CD4-positive, alpha-beta T cell (primary cell): ENCODE data around the gene FGFRL1. TPM values are rescaled to one million over a fixed set of nuclear protein-coding genes. Genes with fewer than 3 reads are reported as not detected.

Experiments
- ATAC-seq: fragments of 200-7000 bp; cut with Tn5 transposase; one replicate; pipeline ENCODE4 v1.10.0; 2022; ENCODE audit warnings: mild to moderate bottlenecking; ENCODE audit not compliant: poor library complexity
- CTCF ChIA-PET: fragments of 350-600 bp; sonication (Branson Sonifier 250); formaldehyde crosslinking; loops from one replicate; lab custom pipeline; 2021; ENCODE audit warnings: antibody characterized with exemption, inconsistent platforms; lab: Charles Lee
- POLR2A ChIA-PET: fragments of 350-600 bp; sonication (Branson Sonifier 250); formaldehyde crosslinking; loops from one replicate; lab custom pipeline; 2021; ENCODE audit warnings: antibody characterized with exemption, inconsistent platforms; lab: Charles Lee
- DNase-seq, 14 experiments: peaks; one replicate each; pipeline ENCODE4 v3.0.0-alpha.2; 2013 to 2020; ENCODE audit warnings: mixed read lengths in 2 of 14
- H3K27ac ChIP-seq, 2 donors: one replicate each; pipeline versions ENCODE4 v1.5.1 to v1.7.0; 2013; ENCODE audit warnings: low read length in 2 of 2, low read depth in 1 of 2, mild to moderate bottlenecking in 1 of 2
- H3K27me3 ChIP-seq, 2 experiments: 1 replicate in 1 of 2; 2 replicates in 1 of 2; pipeline versions ENCODE4 v1.6.1 to v1.7.0; 2013; ENCODE audit warnings: low read length in 2 of 2, control low read depth in 1 of 2, mild to moderate bottlenecking in 1 of 2, moderate library complexity in 1 of 2; ENCODE audit not compliant: insufficient read depth in 2 of 2, control insufficient read depth in 1 of 2
- H3K36me3 ChIP-seq: one replicate; pipeline ENCODE4 v1.6.1; 2013; ENCODE audit warnings: low read length, control low read depth; ENCODE audit not compliant: insufficient read depth
- H3K4me1 ChIP-seq: one replicate; pipeline ENCODE4 v1.6.1; 2013; ENCODE audit warnings: low read length, control low read depth; ENCODE audit not compliant: insufficient read depth
- H3K4me3 ChIP-seq: one replicate; pipeline ENCODE4 v1.5.1; 2013; ENCODE audit warnings: mild to moderate bottlenecking, low read length, moderate library complexity
- H3K9me3 ChIP-seq, 2 experiments: 1 replicate in 1 of 2; 2 replicates in 1 of 2; pipeline versions ENCODE4 v1.6.1 to v1.7.0; 2013; ENCODE audit warnings: low read length in 2 of 2, mild to moderate bottlenecking in 2 of 2, control low read depth in 1 of 2, moderate library complexity in 1 of 2; ENCODE audit not compliant: control insufficient read depth in 1 of 2, insufficient read depth in 1 of 2
- H3K27ac Mint-ChIP-seq: one replicate; pipeline ENCODE4 v1.8.0; 2020; ENCODE audit warnings: mixed read lengths
- H3K27me3 Mint-ChIP-seq: one replicate; pipeline ENCODE4 v1.8.0; 2021; ENCODE audit warnings: mixed read lengths
- H3K36me3 Mint-ChIP-seq: one replicate; pipeline ENCODE4 v1.8.0; 2021; ENCODE audit warnings: low read depth, mixed read lengths
- H3K4me1 Mint-ChIP-seq: one replicate; pipeline ENCODE4 v1.8.0; 2021; ENCODE audit warnings: low read depth, mixed read lengths
- H3K4me3 Mint-ChIP-seq: one replicate; pipeline ENCODE4 v1.8.0; 2020; ENCODE audit warnings: mild to moderate bottlenecking, mixed read lengths
- H3K9me3 Mint-ChIP-seq: one replicate; pipeline ENCODE4 v1.8.0; 2020; ENCODE audit warnings: mixed read lengths
- CTCF ChIP-seq: fragments of 200-600 bp; IDR thresholded peaks from one replicate; pipeline ENCODE4 v1.8.0; 2022; ENCODE audit warnings: antibody characterized with exemption, mild to moderate bottlenecking
- intact Hi-C, 2 experiments: fragments of 100-400 bp; cut with DNase I in 1 of 2; cut with micrococcal nuclease in 1 of 2; formaldehyde crosslinking; loops; one replicate each; pipeline versions ENCODE4 v1.15.1 to v1.9.0; 2023 to 2025; cut with DNase I, micrococcal nuclease
- total RNA-seq, 174 experiments: library from RNA in 2 of 174; stranded (reverse) in 2 of 174; gene quantifications; one replicate each; pipeline ENCODE4 v1.2.3 and lab custom pipeline; 2021 to 2026

FGFRL1 gene
- total RNA-seq, 2 experiments from 2014 or later, result 21.8 to 25.0 TPM

GRCh38 chr4:1021386-1022050 lies 10.1 kb downstream of the FGFRL1 start:
- Histone ChIP-seq H3K27ac (no peak overlapping the region), H3K4me1 (peaks cover 21% of the 10 kb centered on the region), H3K27me3 (no peaks in the 10 kb centered on the region), H3K9me3 (peaks cover 0 to 8% of the 10 kb centered on the region in 2 experiments), H3K36me3 (peaks cover 4% of the 10 kb centered on the region), H3K4me3 (no peak overlapping the region)
- no peaks in the 10 kb centered on the region for H3K9me3 Mint-ChIP-seq
- ATAC-seq (no peak), DNase-seq (no peak)
- POLR2A ChIA-PET, result no interaction called here
- H3K4me1 Mint-ChIP-seq, result peaks cover 17% of the 10 kb centered on the region
- no peak for TF ChIP-seq CTCF
- H3K4me3 Mint-ChIP-seq, result no peak overlapping the region
- H3K36me3 Mint-ChIP-seq, result peaks cover 10% of the 10 kb centered on the region
- intact Hi-C loops, result no loop called here
- CTCF ChIA-PET, result no interaction called here
- no peaks in the 10 kb centered on the region for H3K27me3 Mint-ChIP-seq
- H3K27ac Mint-ChIP-seq, result no peak overlapping the region

- no peak overlapping the region for H3K4me3 Mint-ChIP-seq
- POLR2A ChIA-PET, result no interaction called here
- peaks cover 10% of the 10 kb centered on the region for H3K36me3 Mint-ChIP-seq
- H3K4me1 Mint-ChIP-seq, result peaks cover 17% of the 10 kb centered on the region
- no peak for TF ChIP-seq CTCF
- intact Hi-C loops, result no loop called here
- Histone ChIP-seq H3K4me3 (no peak overlapping the region), H3K36me3 (peaks cover 4% of the 10 kb centered on the region), H3K27me3 (no peaks in the 10 kb centered on the region), H3K9me3 (peaks cover 0 to 8% of the 10 kb centered on the region in 2 experiments), H3K4me1 (peaks cover 21% of the 10 kb centered on the region), H3K27ac (no peak overlapping the region)
- no peak overlapping the region for H3K27ac Mint-ChIP-seq
- no peaks in the 10 kb centered on the region for H3K27me3 Mint-ChIP-seq
- no peaks in the 10 kb centered on the region for H3K9me3 Mint-ChIP-seq
- CTCF ChIA-PET, result no interaction called here
- no peak for DNase-seq
- ATAC-seq, result no peak
These were observed 10.8 kb downstream of the FGFRL1 start for GRCh38 chr4:1022051-1022738.

- intact Hi-C loops, result no loop called here
These were observed 11.3 kb downstream of the FGFRL1 start for GRCh38 chr4:1022739-1023066.

More at GRCh38 chr4:1022739-1023066, 11.3 kb downstream of the FGFRL1 start:
- H3K27me3 ChIP-seq, result no peaks in the 10 kb centered on the region
- H3K36me3 ChIP-seq, result peaks cover 4% of the 10 kb centered on the region
- no peak for DNase-seq
- Mint-ChIP-seq H3K27ac (no peak overlapping the region), H3K36me3 (peaks cover 10% of the 10 kb centered on the region), H3K27me3 (no peaks in the 10 kb centered on the region), H3K4me1 (peaks cover 17% of the 10 kb centered on the region), H3K9me3 (no peaks in the 10 kb centered on the region), H3K4me3 (no peak overlapping the region)
- POLR2A ChIA-PET, result no interaction called here
- ATAC-seq, result no peak
- no peak overlapping the region for H3K4me3 ChIP-seq
- CTCF ChIA-PET, result no interaction called here
- H3K4me1 ChIP-seq, result peaks cover 21% of the 10 kb centered on the region
- no peak for TF ChIP-seq CTCF
- H3K27ac ChIP-seq, result no peak overlapping the region
- peaks cover 0 to 8% of the 10 kb centered on the region in 2 experiments for H3K9me3 ChIP-seq
